Esophagus mucosa (tissue), 1 donor: ENCODE measurements around the gene SIKE1. TPM values are rescaled to one million over a fixed set of nuclear protein-coding genes. Genes with fewer than 3 reads are reported as not detected.
A peak's percentile ranks its signal among the peaks of the same experiment; 100 is the strongest.
"Not testable (repeated sequence)": the region's sequence is repeated elsewhere in the genome, so short reads cannot be mapped to it uniquely, and the experiment has no call there.

Source experiments
- ATAC-seq: fragments of 200-7000 bp; cut with Tn5 transposase; one replicate; pipeline ENCODE4 v1.9.1; 2020
- total RNA-seq: library from RNA; stranded (reverse); gene quantifications from one replicate; pipeline ENCODE4 v1.2.4, GENCODE V29; 2023
- donor health status: DM: yes; HTN: yes; CAD: no.

The SIKE1 gene
- 30.9 TPM for total RNA-seq

GRCh38 chr1:114780344-114781226, at the start of gene SIKE1:
SIKE1 (minus strand) TSS chr1:114780685; CDS start chr1:114780607, 78 bp downstream.
- ATAC-seq, result peak; percentile 99

- ATAC-seq, result not testable (repeated sequence)
Observed at GRCh38 chr1:114830075-114830474, 49.6 kb upstream of the SIKE1 start.

- peak; percentile 38 for ATAC-seq
Observed at GRCh38 chr1:114828251-114828650, 47.8 kb upstream of the SIKE1 start.

GRCh38 chr1:114821978-114822377, 41.5 kb upstream of the SIKE1 start:
- ATAC-seq, result no peak

GRCh38 chr1:114820392-114820791, 39.9 kb upstream of the SIKE1 start:
- no peak for ATAC-seq

- no peak for ATAC-seq
Observed at GRCh38 chr1:114819869-114820268, 39.4 kb upstream of the SIKE1 start.

GRCh38 chr1:114804449-114804848, 24.0 kb upstream of the SIKE1 start:
- not testable (repeated sequence) for ATAC-seq

- ATAC-seq, result peak; percentile 98
Observed at GRCh38 chr1:114803001-114803400, 22.5 kb upstream of the SIKE1 start.

- no peak for ATAC-seq
Observed at GRCh38 chr1:114794038-114794437, 13.6 kb upstream of the SIKE1 start.

GRCh38 chr1:114790581-114790980, 10.1 kb upstream of the SIKE1 start:
- not testable (repeated sequence) for ATAC-seq

- ATAC-seq, result not testable (repeated sequence)
Observed at GRCh38 chr1:114786440-114786839, 6.0 kb upstream of the SIKE1 start.

- ATAC-seq, result no peak
Observed at GRCh38 chr1:114782476-114782875, 2.0 kb upstream of the SIKE1 start.

GRCh38 chr1:114779722-114780121, 763 bp downstream of the SIKE1 start:
- no peak for ATAC-seq

GRCh38 chr1:114776726-114777125, 3.8 kb downstream of the SIKE1 start:
- ATAC-seq, result not testable (repeated sequence)

- ATAC-seq, result no peak
Observed at GRCh38 chr1:114771992-114772391, 8.5 kb downstream of the SIKE1 start.

- ATAC-seq, result no peak
Observed at GRCh38 chr1:114770989-114771388, 9.5 kb downstream of the SIKE1 start.

GRCh38 chr1:114764689-114765088, 15.8 kb downstream of the SIKE1 start:
- no peak for ATAC-seq

- ATAC-seq, result peak; percentile 56
Observed at GRCh38 chr1:114758256-114758832, 22.1 kb downstream of the SIKE1 start.

- ATAC-seq, result peak; percentile 95
Observed at GRCh38 chr1:114757455-114758255, 22.8 kb downstream of the SIKE1 start, which contains the start of gene CSDE1. CSDE1 (minus strand) TSS chr1:114757984; CDS start chr1:114739890, 18,094 bp downstream.

GRCh38 chr1:114756949-114757454, 23.5 kb downstream of the SIKE1 start:
- ATAC-seq, result peak; percentile 40

GRCh38 chr1:114756009-114756892, 24.2 kb downstream of the SIKE1 start:
- ATAC-seq, result no peak
